HG02938 (cell line): ENCODE data around the gene DUSP23.
A peak's percentile ranks its signal among the peaks of the same experiment; 100 is the strongest.

Source experiments
- ATAC-seq: cut with Tn5 transposase; IDR thresholded peaks from one replicate; pipeline ENCODE4 v1.9.1; 2021; ENCODE audit warnings: mild to moderate bottlenecking, moderate library complexity; ENCODE audit not compliant: unreplicated experiment

Gene DUSP23

GRCh38 chr1:159827102-159827490, 46.3 kb downstream of the DUSP23 start:
- no peak for ATAC-seq

DNA sequence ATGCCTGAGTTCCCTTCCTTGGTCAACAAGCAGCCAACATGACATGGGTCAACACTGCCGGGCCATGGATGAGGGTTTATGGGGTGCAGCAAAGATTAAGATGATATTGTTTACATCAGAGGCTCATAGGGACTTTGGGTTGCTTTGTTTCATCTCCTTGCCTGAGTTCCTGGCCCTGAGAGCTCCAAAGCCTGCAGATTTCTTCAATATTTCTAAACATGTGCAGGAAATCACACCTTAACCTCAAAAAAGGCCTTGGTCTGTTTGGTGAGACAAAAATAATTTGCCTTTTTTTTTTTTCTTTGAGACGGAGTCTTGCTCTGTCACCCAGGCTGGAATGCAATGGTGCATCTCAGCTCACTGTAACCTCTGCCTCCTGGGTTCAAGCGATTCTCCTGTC, 46.8 kb downstream of the DUSP23 start:
- ATAC-seq, result no peak

GRCh38 chr1:159828176-159828575, 47.4 kb downstream of the DUSP23 start:
- no peak for ATAC-seq

- no peak for ATAC-seq
Observed at GRCh38 chr1:159828581-159829272, 48.0 kb downstream of the DUSP23 start.

DNA sequence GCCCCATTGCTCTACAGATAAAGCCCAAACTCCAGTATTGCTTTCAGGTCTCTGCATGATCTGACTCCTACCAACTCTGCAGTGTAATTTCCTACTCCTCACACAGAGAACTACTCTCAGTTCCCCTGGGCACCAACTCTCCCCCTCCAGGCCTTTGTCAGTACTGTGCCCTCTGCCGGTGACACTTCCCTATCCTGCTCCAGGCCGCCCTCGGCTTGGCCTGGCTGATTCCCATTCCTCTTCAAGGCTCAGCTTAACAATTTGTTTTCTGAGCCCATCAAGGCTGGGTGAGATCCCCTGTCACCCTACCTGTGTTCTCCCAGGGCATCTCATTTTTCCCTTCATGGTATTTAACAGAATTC, 48.5 kb downstream of the DUSP23 start:
- ATAC-seq, result peak; percentile 58

- ATAC-seq, result no peak
Observed at GRCh38 chr1:159829822-159830465, 49.2 kb downstream of the DUSP23 start.

DNA sequence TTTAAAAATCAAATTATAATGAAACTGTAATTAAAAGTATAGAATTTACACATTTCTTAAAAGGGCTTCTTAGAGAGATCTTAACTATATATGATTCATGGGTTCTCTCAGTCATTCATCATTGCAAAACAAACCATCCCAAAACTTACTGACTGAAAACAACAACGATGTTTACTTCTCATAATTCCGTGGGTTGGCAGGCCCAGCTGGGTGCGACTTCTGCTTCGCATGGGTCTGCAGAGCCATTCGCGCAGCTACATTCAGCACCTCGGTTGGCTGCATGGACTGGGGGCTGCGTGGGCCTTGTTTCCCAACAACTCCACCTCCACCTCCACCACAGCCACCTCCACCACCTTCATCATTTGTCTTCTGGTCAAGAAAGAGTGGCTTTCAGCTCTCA, 50.0 kb downstream of the DUSP23 start:
- no peak for ATAC-seq

DNA sequence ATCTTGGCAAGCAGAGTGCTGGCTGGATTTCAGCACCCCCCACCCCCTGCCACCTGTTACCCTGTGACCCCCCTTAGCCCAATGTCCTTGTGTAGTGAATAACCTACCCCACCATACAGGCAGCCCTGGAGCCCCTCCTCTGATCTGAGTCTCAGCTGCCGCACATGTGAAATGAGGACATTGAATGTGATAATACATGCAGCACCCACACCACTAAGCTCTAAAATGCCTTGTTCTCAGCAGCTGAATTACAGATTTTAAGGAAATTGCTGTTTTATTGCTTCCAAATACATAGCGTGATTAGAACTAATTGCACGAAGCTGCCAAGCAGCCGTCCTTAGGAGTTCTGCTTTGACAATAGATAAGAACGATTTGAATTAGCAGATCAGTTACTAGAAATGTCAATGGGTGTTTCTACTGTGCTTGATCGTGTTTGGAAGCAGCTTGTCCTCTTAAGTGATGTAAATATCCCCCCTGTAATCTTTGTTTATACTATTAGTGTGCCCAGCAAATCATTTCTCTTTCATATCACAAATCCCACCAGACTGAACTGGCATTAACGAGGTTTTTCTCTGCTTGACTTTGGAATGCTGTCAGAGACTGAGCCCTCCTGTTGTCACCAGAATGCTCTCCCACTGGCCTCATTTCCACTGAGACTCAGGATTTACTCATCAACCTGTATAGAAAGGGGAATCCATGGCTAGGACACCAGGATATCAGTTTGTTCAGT, 50.8 kb downstream of the DUSP23 start:
- no peak for ATAC-seq
